SK-N-SH treated with all-trans-retinoic acid at 6 μM for 48 hours (cell line): ENCODE results near the gene PIMREG.

Experiments used
- ESRRG ChIP-seq: fragments of 250-450 bp; sonication (Bioruptor Pico); IDR thresholded peaks from 2 replicates; pipeline ENCODE4 v1.6.1; 2021; ENCODE audit warnings: mild to moderate bottlenecking
- GLIS3 ChIP-seq: fragments of 250-450 bp; sonication (Bioruptor Pico); IDR thresholded peaks from 2 replicates; pipeline ENCODE4 v1.5.0; 2020; ENCODE audit warnings: mild to moderate bottlenecking, moderate library complexity
- ISL1 ChIP-seq: fragments of 250-450 bp; sonication (Bioruptor Pico); IDR thresholded peaks from 2 replicates; pipeline ENCODE4 v2.1.2; 2022; ENCODE audit warnings: mild to moderate bottlenecking, moderate library complexity
- SNAI2 ChIP-seq: fragments of 250-450 bp; sonication (Bioruptor Pico); IDR thresholded peaks from 2 replicates; pipeline ENCODE4 v1.5.0; 2020; ENCODE audit warnings: mild to moderate bottlenecking, moderate library complexity
- TCF4 ChIP-seq: fragments of 250-450 bp; sonication (Bioruptor Pico); IDR thresholded peaks from 2 replicates; pipeline ENCODE4 v1.8.0; 2021; ENCODE audit warnings: mild to moderate bottlenecking, moderate library complexity, borderline replicate concordance
- ZC3H10 ChIP-seq: fragments of 250-450 bp; sonication (Bioruptor Pico); IDR thresholded peaks from 2 replicates; pipeline ENCODE4 v1.5.1; 2021; ENCODE audit warnings: mild to moderate bottlenecking, moderate library complexity
- ZFP3 ChIP-seq: fragments of 250-450 bp; sonication (Bioruptor Pico); IDR thresholded peaks from 2 replicates; pipeline ENCODE4 v1.5.0; 2020; ENCODE audit warnings: mild to moderate bottlenecking, moderate library complexity
- ZNF70 ChIP-seq: fragments of 450-650 bp; formaldehyde crosslinking; IDR thresholded peaks from 2 replicates; pipeline ENCODE4 v1.5.0; 2020; ENCODE audit warnings: mild to moderate bottlenecking, moderate library complexity
- TF ChIP-seq, protein P1 (sequence below): fragments of 250-450 bp; sonication (Bioruptor Pico); IDR thresholded peaks from 2 replicates; pipeline ENCODE4 v1.8.0; 2020; ENCODE audit warnings: mild to moderate bottlenecking, moderate library complexity, borderline replicate concordance
- TF ChIP-seq, protein P2 (sequence below): fragments of 250-450 bp; sonication (Bioruptor Pico); IDR thresholded peaks from 2 replicates; pipeline ENCODE4 v1.5.0; 2020; ENCODE audit warnings: mild to moderate bottlenecking, moderate library complexity
- TF ChIP-seq, protein P3 (sequence below): fragments of 250-450 bp; sonication (Bioruptor Pico); IDR thresholded peaks from 2 replicates; pipeline ENCODE4 v1.5.1; 2020; ENCODE audit warnings: low read depth, mild to moderate bottlenecking, moderate library complexity
- TF ChIP-seq, protein P4 (sequence below): fragments of 250-450 bp; sonication (Bioruptor Pico); IDR thresholded peaks from 2 replicates; pipeline ENCODE4 v1.8.0; 2021; ENCODE audit warnings: low read depth, mild to moderate bottlenecking, moderate library complexity, borderline replicate concordance

DNA sequence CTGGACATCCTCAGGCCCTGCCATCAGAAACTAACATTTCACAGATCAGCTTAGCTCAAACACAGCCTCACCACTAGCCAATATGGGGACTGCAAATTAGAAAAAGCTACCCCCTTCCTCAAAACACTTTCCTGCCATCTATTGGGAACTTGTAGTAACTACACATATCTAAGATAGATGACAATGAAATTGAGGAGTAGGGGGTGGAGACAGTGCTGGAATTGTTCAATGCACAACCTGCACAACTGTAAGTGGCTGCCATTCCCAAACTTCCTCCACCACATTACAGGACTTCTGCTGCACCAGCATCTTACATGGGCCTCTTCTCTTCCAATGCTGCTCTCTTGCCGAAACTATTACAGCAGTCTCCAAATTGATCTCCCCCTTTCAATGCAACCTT is 31.2 kb upstream of the PIMREG start:
- TF ChIP-seq, protein P1, sequence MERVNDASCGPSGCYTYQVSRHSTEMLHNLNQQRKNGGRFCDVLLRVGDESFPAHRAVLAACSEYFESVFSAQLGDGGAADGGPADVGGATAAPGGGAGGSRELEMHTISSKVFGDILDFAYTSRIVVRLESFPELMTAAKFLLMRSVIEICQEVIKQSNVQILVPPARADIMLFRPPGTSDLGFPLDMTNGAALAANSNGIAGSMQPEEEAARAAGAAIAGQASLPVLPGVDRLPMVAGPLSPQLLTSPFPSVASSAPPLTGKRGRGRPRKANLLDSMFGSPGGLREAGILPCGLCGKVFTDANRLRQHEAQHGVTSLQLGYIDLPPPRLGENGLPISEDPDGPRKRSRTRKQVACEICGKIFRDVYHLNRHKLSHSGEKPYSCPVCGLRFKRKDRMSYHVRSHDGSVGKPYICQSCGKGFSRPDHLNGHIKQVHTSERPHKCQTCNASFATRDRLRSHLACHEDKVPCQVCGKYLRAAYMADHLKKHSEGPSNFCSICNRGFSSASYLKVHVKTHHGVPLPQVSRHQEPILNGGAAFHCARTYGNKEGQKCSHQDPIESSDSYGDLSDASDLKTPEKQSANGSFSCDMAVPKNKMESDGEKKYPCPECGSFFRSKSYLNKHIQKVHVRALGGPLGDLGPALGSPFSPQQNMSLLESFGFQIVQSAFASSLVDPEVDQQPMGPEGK (CRISPR knock-in tag), result no peak
- TF ChIP-seq TCF4 (CRISPR knock-in tag) (no peak), ZNF70 (CRISPR knock-in tag) (no peak), GLIS3 (no peak), ISL1 (CRISPR knock-in tag) (no peak), ZFP3 (CRISPR knock-in tag) (no peak), ZC3H10 (CRISPR knock-in tag) (no peak), ESRRG (CRISPR knock-in tag) (no peak), SNAI2 (CRISPR knock-in tag) (no peak)
- TF ChIP-seq, protein P2, sequence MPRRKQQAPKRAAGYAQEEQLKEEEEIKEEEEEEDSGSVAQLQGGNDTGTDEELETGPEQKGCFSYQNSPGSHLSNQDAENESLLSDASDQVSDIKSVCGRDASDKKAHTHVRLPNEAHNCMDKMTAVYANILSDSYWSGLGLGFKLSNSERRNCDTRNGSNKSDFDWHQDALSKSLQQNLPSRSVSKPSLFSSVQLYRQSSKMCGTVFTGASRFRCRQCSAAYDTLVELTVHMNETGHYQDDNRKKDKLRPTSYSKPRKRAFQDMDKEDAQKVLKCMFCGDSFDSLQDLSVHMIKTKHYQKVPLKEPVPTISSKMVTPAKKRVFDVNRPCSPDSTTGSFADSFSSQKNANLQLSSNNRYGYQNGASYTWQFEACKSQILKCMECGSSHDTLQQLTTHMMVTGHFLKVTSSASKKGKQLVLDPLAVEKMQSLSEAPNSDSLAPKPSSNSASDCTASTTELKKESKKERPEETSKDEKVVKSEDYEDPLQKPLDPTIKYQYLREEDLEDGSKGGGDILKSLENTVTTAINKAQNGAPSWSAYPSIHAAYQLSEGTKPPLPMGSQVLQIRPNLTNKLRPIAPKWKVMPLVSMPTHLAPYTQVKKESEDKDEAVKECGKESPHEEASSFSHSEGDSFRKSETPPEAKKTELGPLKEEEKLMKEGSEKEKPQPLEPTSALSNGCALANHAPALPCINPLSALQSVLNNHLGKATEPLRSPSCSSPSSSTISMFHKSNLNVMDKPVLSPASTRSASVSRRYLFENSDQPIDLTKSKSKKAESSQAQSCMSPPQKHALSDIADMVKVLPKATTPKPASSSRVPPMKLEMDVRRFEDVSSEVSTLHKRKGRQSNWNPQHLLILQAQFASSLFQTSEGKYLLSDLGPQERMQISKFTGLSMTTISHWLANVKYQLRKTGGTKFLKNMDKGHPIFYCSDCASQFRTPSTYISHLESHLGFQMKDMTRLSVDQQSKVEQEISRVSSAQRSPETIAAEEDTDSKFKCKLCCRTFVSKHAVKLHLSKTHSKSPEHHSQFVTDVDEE, result no peak
- TF ChIP-seq, protein P3, sequence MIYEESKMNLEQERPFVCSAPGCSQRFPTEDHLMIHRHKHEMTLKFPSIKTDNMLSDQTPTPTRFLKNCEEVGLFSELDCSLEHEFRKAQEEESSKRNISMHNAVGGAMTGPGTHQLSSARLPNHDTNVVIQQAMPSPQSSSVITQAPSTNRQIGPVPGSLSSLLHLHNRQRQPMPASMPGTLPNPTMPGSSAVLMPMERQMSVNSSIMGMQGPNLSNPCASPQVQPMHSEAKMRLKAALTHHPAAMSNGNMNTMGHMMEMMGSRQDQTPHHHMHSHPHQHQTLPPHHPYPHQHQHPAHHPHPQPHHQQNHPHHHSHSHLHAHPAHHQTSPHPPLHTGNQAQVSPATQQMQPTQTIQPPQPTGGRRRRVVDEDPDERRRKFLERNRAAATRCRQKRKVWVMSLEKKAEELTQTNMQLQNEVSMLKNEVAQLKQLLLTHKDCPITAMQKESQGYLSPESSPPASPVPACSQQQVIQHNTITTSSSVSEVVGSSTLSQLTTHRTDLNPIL, result no peak
- TF ChIP-seq, protein P4, sequence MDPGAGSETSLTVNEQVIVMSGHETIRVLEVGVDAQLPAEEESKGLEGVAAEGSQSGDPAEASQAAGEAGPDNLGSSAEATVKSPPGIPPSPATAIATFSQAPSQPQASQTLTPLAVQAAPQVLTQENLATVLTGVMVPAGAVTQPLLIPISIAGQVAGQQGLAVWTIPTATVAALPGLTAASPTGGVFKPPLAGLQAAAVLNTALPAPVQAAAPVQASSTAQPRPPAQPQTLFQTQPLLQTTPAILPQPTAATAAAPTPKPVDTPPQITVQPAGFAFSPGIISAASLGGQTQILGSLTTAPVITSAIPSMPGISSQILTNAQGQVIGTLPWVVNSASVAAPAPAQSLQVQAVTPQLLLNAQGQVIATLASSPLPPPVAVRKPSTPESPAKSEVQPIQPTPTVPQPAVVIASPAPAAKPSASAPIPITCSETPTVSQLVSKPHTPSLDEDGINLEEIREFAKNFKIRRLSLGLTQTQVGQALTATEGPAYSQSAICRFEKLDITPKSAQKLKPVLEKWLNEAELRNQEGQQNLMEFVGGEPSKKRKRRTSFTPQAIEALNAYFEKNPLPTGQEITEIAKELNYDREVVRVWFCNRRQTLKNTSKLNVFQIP (CRISPR knock-in tag), result no peak
